Inflammatory macrophage (primary cell): ENCODE measurements around the gene MLPH.
A peak's percentile ranks its signal among the peaks of the same experiment; 100 is the strongest.

Experiments
- DNase-seq, 2 donors: peaks; one replicate each; pipeline ENCODE4 v3.0.0-alpha.2; 2020 to 2022

MLPH gene

DNA sequence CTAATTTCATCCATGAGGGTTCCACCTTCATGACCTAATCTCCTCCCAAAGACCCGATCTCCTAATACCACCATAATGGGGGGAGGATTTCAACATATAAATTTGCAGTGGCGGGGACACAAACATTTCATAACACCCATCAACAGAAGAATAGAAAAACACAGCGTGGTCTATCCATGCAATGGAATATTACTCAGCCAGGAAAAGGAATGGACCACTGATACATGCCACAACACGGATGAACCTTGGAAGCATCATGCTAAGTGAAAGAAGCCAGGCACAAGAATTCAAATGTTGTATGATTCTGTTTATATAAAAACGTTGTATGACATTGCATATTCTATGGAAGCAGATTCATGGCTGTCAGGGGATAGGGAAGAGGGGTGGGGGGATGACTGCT, 82.0 kb downstream of the MLPH start:
- DNase-seq, result no peak

DNA sequence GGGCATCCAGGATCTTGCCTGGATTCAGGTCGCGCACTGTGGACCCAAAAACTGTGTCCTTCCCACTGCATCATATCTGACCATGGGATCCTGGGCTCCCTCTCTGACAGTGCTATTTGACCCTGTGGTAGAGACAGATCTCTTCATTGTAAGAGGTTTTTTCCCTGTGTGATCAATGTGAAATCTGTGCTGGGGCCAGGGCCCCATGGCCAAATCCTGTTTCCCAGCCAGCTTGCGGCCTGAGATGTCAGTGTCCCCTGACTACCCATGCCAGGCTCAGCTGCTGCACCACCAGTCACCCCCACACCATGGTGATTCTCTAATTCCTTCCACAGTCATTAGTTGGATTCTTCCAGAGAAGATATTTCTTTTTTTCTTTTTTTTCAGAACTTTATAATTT, 82.8 kb downstream of the MLPH start:
- no peak for DNase-seq

DNA sequence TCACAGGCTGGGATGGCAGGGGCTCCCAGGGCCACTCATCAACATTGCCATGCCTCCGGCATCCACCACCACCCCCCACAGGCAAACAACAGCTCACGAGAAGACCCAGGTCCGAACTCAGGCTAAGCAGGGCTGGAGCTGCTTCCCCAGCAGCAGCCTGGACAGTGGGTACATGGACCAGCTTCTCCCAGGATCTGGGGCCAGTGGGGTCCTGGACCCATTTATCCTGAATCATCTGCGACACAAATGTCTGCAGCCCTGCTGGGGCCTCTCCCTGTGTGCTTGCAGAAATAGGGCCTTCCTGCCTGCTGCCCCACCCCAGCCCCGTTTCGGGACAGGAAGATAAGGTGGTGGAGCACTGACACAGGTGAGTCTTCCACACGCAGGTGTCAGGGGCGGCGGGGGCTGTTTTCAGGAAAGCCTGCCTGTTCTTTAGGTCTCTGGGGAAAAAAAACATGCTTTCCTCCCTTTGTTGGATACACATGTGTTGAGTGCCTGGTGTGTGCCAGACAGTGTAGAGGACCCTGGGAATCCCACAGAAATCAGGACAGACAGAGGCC, 83.8 kb downstream of the MLPH start:
- no peak for DNase-seq

GRCh38 chr2:237571551-237571950, 84.5 kb downstream of the MLPH start:
- DNase-seq, result no peak

DNA sequence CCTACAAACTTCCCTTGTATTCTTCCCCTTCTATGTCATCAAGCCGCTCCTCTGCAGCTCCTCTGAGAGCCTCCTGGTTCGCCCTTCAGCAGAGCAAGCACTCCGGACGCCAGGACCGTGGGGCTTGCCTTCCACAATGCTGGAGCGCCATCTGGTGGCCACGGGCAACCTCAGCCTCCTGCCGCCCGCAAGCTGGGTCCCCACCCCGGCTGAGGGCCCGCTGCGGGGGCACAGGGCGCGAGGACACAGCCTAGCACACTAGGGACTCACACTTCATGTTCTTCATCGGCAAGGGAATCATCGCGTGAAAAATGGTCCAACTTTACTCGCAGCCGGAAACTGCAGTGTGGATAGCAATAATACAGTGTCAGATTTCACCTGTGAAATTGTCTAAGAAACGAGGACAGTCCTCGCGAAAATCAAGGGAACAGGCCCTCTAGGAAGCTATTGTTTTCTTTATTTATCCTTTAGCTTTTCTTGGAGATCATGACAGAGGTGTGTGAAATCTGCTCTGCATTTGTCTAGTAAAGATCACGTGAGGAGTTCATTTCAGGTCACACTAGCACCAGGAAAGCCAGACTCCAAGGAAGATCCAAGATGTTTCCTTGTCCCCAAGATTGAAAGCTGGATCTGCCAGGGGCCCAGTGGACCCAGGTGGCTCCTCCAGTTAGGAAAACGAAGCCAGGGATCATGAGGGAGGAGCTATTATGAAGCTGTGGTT, 85.1 kb downstream of the MLPH start:
- peak; percentile 89 to 94 for DNase-seq

DNA sequence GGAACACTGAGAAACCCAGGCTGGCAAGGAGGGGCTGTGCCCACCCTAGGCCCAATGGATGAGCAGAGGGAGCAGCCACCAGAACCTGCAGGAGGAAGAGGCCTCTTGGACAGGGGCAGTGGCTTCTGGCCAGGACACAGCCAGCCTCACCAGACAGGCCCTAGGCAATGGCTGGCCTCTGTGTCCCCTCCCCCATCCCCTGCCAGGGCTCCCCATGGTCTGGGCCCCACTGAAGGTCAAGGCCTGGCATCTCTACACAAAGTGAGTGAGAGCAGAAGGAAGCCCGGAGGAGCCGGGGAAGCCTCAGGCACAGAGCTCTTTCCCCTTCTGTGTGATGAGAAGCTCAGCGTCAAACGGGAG, 85.7 kb downstream of the MLPH start:
- no peak for DNase-seq

DNA sequence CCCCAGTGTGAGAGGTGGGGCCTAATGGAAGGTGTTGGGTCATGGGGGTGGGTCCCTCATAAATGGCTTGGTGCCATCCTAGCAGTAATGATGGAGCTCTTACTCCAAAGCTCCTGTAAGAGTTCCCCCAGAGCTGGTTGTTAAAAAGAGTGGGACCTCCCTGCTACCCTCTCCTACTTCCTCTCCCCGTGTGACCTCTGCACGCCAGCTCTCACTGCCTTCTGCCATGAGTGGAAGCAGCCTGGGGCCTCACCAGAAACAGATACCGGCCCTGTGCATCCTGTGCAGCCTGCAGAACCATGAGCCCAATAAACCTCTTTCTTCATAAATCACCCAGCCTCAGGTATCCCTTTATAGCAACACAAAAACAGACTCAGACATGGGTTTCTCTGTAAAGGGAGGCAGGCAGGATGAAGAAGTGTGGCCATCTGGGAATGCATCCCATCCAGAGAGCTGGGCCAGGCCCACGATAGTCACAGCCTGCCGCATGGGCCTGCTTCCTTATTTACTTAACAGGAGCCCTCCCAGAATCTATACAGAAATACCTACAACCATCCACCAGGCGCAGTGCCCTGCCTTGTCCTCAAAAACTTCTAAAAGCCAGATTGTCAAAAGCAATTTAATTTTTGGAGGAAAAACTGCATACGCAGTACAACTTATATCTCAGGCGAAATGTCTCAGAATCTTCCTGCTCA, 86.8 kb downstream of the MLPH start:
- DNase-seq, result no peak

DNA sequence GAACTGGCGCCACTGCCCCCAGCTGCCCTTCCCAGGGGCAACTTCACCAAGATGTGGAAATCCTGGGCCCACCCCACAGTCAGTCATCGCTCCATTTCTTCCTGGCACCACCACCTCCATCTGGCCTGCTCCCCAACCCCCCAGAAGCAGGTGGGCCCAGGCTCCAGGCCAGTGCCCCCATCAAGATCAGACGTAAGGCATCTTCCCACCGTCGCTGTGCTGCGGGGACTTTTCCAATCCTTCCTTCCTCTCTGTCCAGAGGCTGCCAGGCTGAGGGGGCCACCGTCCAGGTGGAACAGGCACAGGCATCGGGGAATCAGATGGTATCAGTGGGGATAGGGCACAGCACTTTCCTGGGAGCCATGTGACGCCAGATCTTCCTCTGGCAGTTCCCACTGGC, 87.4 kb downstream of the MLPH start:
- no peak for DNase-seq

DNA sequence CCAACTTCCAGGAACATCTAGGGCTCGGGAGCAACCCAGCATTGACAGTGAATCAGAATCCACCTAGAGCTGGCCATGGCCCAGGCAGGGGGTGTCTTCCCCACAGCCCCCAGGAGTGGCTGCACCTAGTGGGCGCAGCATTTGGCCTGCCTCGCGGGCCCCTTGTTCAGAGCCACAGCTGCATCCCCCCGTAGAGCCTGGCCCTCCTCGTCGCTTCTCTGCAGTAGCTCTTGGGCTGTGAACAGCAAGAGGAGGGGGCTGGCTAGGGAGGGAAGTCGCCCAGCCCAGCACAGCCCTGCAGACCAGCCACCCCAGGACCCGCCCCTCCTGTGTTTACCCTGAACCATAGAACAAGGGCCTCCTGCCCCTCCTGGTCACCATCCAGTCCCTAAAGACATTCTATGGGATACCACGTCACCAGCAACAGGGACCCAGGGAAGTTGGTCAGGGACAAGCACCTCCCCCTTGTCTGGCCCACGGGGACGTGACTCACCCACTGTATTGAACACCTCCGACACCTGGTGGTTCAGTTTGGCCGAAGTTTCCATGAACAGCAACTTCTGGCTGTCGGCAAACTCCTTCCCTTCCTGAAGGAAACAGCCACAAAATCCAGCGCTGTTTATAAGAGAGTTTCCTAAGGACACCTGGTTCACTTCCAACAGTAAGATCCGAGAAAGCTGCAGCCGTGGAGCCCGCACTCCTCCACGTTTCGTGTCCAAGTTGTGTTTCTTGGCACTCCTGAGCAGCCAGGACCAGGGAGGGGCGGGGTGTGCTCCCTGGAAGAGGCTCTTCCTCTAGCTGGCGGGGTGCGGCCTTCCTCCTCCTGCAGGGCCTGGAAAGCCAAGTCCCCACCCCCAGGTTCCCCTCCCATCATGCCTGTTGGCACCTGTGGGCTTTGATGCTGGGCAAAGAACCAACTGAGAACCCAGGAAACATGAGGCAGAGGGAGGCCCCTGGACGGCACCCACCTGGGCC, 88.1 kb downstream of the MLPH start:
- no peak for DNase-seq

DNA sequence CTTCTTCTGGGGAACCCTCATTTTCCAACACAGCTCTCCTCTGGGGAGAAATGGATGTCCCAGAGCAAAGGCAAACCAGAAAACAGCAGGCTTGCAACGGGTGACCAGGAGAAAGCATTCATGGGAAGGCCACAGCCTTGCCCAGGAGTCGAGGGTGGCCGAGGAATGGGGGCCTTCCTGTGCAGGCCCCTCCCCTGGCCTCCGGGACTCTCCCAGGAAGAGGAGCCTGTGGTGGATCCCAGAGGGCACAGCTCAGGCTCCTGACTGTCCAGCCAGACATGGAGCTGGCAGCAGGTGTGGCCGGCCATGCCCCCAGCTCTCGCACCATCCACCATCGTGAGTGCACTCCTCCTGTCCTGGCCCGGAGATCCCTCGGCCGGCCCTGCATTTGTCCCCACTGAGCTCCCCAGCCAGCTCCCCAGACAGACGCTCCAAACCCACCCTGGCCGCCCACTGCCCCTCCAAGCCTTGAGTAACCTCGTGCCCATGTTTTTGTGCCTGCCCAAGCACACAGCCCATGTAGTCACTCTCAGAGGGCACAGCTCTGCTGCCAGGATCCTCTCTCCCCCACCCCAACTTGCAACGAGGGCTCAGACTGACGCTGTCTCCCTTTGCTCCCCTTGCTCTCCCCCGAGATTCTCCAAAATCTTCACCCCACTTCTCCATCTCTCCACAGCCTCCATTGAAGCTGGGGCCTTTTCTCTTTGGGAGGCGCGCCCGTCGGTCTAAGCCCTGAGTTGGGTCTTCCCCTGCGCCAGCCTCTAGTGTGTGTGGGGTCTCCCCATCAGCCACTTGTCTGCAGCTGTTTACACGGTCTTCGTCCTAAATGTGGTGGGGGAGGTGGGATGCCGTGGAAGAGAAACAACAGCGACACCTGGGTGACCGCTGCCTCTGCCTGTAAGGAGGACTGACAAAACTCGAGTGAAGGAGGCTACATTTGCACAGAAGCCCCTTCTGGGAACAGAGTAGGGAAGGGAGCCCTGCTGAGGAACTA, 89.1 kb downstream of the MLPH start:
- DNase-seq, result no peak

DNA sequence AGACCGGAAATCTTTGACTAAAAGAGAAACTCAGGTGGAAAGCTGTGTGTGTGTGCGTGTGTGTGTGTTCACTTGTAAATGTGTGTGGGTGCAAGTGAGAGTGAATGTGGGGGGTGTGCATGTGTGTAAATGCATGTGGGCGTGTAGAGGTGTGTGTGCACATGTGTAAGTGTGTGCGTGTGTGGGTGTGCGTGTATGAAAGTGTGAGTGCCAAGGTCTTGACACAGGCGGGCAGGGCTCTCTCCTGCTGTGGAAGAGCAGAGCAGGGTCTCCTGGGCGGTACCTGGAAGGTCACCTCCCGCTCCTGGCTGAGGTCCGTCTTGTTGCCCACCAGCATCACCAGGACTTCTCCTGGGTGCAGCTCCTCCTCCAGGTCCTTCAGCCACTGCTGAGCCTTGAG, 89.9 kb downstream of the MLPH start:
- DNase-seq, result no peak

DNA sequence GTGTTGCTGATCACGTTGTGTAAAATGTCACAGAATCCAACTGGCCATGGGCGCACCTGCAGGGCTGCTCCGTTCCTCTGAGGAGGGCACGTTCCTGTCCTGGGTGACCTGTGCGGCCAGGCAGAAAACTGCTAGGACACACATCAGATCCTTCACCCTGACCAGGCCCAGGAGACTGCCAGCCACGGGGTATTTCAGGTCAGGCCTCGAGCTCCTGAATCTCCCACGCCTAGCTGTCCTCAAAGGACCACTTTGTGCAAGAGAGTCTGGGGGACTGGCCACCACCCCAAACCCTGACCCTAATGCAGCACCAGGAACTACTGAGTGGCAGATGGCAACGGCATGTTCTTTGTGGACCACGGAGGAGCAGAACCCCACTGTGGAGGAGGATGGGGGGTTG, 90.4 kb downstream of the MLPH start:
- DNase-seq, result no peak

GRCh38 chr2:237577956-237578870, 91.2 kb downstream of the MLPH start:
- no peak for DNase-seq

- no peak for DNase-seq
Measured at GRCh38 chr2:237581326-237581725, 94.3 kb downstream of the MLPH start.

DNA sequence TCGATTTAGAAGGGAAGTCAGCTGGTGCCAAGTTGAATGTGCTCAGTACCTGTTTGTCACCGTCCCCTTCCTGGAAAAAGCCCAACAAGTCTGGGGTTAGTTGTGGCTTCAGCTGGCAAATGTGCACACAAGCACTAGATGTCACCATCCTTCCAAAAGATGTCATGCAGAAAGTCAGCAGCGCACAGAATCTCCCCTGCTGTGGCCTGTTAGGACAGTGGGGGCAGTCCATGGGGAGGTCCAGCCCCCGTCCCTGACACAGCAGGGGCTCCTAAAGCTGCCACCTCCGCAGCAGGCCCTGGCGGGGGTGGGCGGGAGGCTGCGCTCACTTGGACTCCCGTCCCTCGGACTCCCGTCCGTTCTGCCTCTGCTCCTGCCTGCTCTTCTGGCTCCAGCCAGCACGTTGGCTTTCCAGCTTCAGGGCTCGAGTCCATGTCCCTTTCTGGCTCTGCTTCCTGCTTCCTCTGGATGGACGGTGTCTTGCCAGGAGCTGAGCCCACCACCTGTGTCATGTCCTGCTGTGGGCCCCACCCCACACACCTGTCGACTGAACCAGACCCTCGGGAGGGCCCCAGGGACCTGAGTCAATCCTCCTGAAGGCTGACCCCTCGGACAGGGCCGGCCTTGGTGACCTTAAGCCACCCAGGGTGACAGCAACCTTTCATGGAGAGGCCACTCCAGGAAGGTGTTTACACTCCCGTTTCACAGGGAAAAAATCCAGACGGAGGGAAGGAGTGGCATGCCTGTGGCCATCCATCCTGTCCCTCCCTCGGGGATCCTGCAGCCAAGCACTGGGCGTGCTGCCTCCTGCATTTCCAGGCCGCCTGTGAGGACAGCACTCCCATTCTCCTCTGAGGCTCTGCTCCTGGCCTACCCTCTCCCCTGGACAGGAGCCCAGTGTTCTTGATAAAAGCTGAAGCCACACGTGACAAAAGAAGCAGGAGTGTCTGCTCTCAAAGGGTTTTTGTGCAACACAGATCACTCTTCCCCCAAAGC, 95.0 kb downstream of the MLPH start:
- peak; percentile 43 to 50 for DNase-seq

DNA sequence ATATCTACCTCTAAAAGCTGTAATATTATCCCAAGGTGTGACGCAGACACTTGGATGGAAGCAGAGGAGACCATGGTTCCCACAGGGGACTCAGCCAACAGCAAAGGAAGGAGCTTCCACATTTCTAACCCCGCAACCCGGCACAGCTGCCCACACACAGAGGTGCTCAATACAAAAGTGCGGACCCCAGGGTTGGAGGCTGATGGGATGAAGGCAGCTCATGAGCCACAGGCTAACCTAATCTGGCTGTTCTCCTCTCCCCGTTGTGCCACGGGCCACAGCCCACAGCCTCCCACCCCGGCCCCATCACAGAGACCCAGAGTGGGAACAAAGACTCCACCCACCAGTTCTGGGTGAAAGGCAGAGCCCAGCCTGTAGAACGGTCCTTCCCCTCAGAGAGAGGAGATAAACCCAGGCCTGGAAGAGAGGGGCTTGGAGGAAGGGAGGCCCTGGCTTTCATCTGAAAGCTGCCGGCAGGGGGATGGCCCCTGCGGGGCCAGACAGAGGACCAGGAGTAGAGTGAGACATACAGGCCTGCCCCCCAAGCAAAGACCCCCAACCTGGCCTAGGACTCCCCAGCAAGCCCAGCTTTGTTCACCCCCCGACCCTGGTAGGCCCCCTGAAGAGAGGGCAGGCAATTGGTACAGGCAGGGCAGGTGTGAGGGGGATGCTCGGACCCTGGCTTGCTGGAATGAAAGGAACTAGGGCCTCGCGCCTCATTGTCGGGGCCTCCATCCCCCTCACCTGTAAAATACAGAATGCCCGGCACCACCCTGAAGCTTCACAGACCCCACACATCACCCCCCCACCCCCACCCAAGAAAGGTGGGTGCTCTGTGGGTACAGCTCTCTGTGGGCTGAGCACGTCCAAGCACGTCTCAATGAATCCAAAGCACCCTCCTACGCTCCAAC, 96.6 kb downstream of the MLPH start:
- DNase-seq, result no peak

DNA sequence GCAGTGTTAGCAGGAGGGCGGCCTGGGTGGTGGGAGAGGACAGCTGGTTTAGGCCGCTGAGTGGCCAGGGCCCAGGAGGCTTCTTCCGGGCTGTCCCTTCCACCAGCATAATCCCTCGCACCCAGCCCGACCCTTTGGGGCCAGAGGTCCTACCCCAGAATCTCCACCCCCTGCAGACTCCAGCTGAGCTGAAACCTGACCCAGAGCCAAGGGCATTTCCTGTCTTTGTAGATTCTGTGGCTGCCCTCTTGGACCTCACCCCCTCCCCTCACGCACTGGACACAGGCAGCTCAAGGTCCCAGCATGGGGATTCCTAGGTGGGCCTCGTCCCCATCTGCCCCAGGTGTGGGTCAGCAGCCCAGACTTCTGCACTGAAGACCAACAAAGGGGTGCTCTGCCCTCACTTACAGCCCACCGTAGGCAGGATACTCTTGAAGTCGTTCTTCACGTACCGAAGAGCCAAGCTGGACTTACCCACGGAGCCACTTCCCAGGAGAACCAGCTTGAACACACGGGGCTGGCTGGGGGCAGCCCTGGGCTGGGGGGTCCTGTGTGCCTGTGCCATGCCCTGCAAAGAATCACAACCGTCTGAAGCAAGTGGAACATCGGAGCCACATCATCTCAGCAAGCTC, 98.7 kb downstream of the MLPH start:
- no peak for DNase-seq
